Osteoblast (primary cell): ENCODE measurements around the gene RAB30. TPM values are rescaled to one million over a fixed set of nuclear protein-coding genes. Genes with fewer than 3 reads are reported as not detected.

ENCODE experiments used
- DNase-seq: peaks from one replicate; pipeline ENCODE4 v3.0.0; 2011; ENCODE audit warnings: low spot score, mixed read lengths; ENCODE audit not compliant: insufficient read length; ENCODE audit errors: missing footprints
- H2AFZ ChIP-seq: 2 replicates; pipeline ENCODE4 v1.6.0; 2011; ENCODE audit warnings: mild to moderate bottlenecking, low read length
- H3K27ac ChIP-seq: 2 replicates; pipeline ENCODE4 v1.5.1; 2011; ENCODE audit warnings: mild to moderate bottlenecking, low read depth, low read length, moderate library complexity
- H3K27me3 ChIP-seq: 2 replicates; pipeline ENCODE4 v1.6.0; 2012; ENCODE audit warnings: mild to moderate bottlenecking, control low read depth, inconsistent platforms, low read length, moderate library complexity; ENCODE audit not compliant: insufficient read depth
- H3K36me3 ChIP-seq: 2 replicates; pipeline ENCODE4 v1.5.1; 2011; ENCODE audit warnings: mild to moderate bottlenecking, low read length, control low read depth, moderate library complexity; ENCODE audit not compliant: insufficient read depth
- H3K4me1 ChIP-seq: 2 replicates; pipeline ENCODE4 v1.5.1; 2011; ENCODE audit warnings: mild to moderate bottlenecking, low read length, control low read depth, moderate library complexity; ENCODE audit not compliant: insufficient read depth
- H3K4me2 ChIP-seq: 2 replicates; pipeline ENCODE4 v1.6.0; 2011; ENCODE audit warnings: mild to moderate bottlenecking, low read length; ENCODE audit not compliant: insufficient read depth
- H3K4me3 ChIP-seq: fragments of 200-600 bp; sonication (generic); 3 replicates; pipeline ENCODE4 v1.5.1; 2012; ENCODE audit warnings: mild to moderate bottlenecking, low read length, inconsistent platforms; ENCODE audit not compliant: insufficient read depth
- H3K79me2 ChIP-seq: 2 replicates; pipeline ENCODE4 v1.6.0; 2012; ENCODE audit warnings: mild to moderate bottlenecking, low read length, control low read depth, inconsistent platforms; ENCODE audit not compliant: insufficient read depth
- H3K9me3 ChIP-seq: 2 replicates; pipeline ENCODE4 v1.5.1; 2011; ENCODE audit warnings: low read depth, low read length, control low read depth
- H4K20me1 ChIP-seq: 2 replicates; pipeline ENCODE4 v1.6.0; 2012; ENCODE audit warnings: mild to moderate bottlenecking, low read length, control low read depth; ENCODE audit not compliant: insufficient read depth
- CTCF ChIP-seq: IDR thresholded peaks from 2 replicates; pipeline ENCODE4 v1.5.1; 2011; ENCODE audit warnings: mild to moderate bottlenecking, low read depth, low read length, moderate library complexity; ENCODE audit errors: extremely low read depth
- total RNA-seq: library from RNA; depleted of rRNA; stranded (reverse); fragments of >200 nt; gene quantifications from 2 replicates; pipeline ENCODE4 v1.2.3, GENCODE V29; 2012

The RAB30 gene
- total RNA-seq, 1 donor = 21.0 TPM

- peak overlapping the region; percentile 76 for H3K4me2 ChIP-seq
- peaks cover 97% of the 10 kb centered on the region for H3K79me2 ChIP-seq
- H2AFZ ChIP-seq = no peak overlapping the region
- H4K20me1 ChIP-seq = peaks cover 14% of the 10 kb centered on the region
- H3K9me3 ChIP-seq = no peaks in the 10 kb centered on the region
- DNase-seq = no peak
- H3K27me3 ChIP-seq = no peaks in the 10 kb centered on the region
- no peak for TF ChIP-seq CTCF
- H3K36me3 ChIP-seq = no peaks in the 10 kb centered on the region
- peaks cover 18% of the 10 kb centered on the region for H3K4me1 ChIP-seq
- peak overlapping the region; percentile 83 for H3K27ac ChIP-seq
- no peak overlapping the region for H3K4me3 ChIP-seq
Observed at GRCh38 chr11:83064011-83064410, 7.7 kb downstream of the RAB30 start.

- no peaks in the 10 kb centered on the region for H3K27me3 ChIP-seq
- no peak overlapping the region for H2AFZ ChIP-seq
- H3K4me1 ChIP-seq = peaks cover 12% of the 10 kb centered on the region
- peaks cover 96% of the 10 kb centered on the region for H3K79me2 ChIP-seq
- peak; percentile 81 for DNase-seq
- H3K4me3 ChIP-seq = peak overlapping the region; percentile 60
- H4K20me1 ChIP-seq = peaks cover 7% of the 10 kb centered on the region
- TF ChIP-seq CTCF = no peak
- no peaks in the 10 kb centered on the region for H3K9me3 ChIP-seq
- H3K36me3 ChIP-seq = no peaks in the 10 kb centered on the region
- peak overlapping the region; percentile 76 for H3K4me2 ChIP-seq
- peak overlapping the region; percentile 83 for H3K27ac ChIP-seq
Observed at GRCh38 chr11:83063073-83063754, 8.5 kb downstream of the RAB30 start.

- Histone ChIP-seq H3K36me3 (no peaks in the 10 kb centered on the region), H3K4me2 (no peak overlapping the region), H3K4me3 (no peak overlapping the region), H3K27ac (peak overlapping the region; percentile 83), H3K79me2 (peaks cover 95% of the 10 kb centered on the region), H3K4me1 (peaks cover 12% of the 10 kb centered on the region), H4K20me1 (peaks cover 2% of the 10 kb centered on the region), H3K27me3 (no peaks in the 10 kb centered on the region), H2AFZ (no peak overlapping the region), H3K9me3 (no peaks in the 10 kb centered on the region)
- TF ChIP-seq CTCF = no peak
- no peak for DNase-seq
Observed at GRCh38 chr11:83061883-83062282, 9.8 kb downstream of the RAB30 start.

- Histone ChIP-seq H3K27ac (no peak overlapping the region), H3K36me3 (no peaks in the 10 kb centered on the region), H3K4me3 (no peak overlapping the region), H3K79me2 (peaks cover 95% of the 10 kb centered on the region), H3K9me3 (no peaks in the 10 kb centered on the region), H2AFZ (no peak overlapping the region), H3K27me3 (no peaks in the 10 kb centered on the region), H3K4me1 (peaks cover 12% of the 10 kb centered on the region), H4K20me1 (no peaks in the 10 kb centered on the region), H3K4me2 (no peak overlapping the region)
- DNase-seq = no peak
- TF ChIP-seq CTCF = no peak
Observed at GRCh38 chr11:83060965-83061364, 10.7 kb downstream of the RAB30 start.
